Activated T-helper 9 cell treated with anti-CD3 and anti-CD28 coated beads, Interleukin-2, amount 50 U/mL, for 16 hours (primary cell): Measurements from ENCODE around the gene CHST15.

ENCODE experiments used
- DNase-seq: peaks from one replicate; pipeline ENCODE4 v3.0.0-alpha.2; 2020; ENCODE audit warnings: low read depth

CHST15 gene

DNA sequence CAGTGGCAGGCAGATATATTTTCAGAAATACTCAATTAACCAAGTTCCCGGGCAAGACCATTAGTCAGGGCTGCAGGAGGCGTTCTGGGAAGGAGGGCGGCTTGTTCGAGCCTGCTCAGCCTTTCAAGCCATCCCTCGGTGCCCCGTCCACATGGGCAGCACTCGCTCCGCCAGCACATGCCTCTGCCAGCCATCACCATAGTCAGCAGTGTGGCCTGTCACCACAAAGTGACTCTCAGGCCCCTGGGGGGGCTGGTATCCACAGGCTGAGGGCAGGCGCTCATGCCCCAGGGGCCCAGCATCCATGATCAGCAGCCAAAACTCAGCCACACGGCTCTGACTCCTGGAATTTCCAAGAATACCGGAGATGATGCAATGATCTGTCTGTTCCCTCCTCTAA lies 81.9 kb downstream of the CHST15 start:
- no peak for DNase-seq

- DNase-seq, result no peak
These were observed 82.8 kb downstream of the CHST15 start for GRCh38 chr10:124010563-124011131.

- DNase-seq, result no peak
These were observed 83.4 kb downstream of the CHST15 start for GRCh38 chr10:124010024-124010423.

- DNase-seq, result no peak
These were observed 84.0 kb downstream of the CHST15 start for GRCh38 chr10:124009231-124010015.

GRCh38 chr10:124008681-124009080 lies 84.7 kb downstream of the CHST15 start:
- DNase-seq, result no peak

DNA sequence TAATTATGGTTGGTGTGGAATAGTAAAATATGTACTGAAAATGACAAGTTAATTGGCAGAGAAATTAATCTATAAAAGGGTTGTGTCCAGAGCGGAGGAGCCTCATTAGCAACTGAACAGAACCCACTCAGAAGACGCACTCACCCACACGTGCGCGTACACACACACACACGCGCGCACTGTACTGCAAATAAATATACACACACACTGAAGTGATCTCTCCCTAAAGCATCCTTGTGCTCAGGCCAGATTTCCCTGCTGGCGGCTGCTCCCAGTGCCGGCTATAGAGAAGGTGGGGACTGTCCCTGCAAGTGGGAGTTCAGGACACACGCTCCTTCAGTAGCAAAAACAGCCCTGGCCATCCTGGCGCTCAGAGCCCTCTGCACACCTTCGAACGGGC lies 85.2 kb downstream of the CHST15 start:
- no peak for DNase-seq

- no peak for DNase-seq
These were observed 85.6 kb downstream of the CHST15 start for GRCh38 chr10:124007773-124008145.

DNA sequence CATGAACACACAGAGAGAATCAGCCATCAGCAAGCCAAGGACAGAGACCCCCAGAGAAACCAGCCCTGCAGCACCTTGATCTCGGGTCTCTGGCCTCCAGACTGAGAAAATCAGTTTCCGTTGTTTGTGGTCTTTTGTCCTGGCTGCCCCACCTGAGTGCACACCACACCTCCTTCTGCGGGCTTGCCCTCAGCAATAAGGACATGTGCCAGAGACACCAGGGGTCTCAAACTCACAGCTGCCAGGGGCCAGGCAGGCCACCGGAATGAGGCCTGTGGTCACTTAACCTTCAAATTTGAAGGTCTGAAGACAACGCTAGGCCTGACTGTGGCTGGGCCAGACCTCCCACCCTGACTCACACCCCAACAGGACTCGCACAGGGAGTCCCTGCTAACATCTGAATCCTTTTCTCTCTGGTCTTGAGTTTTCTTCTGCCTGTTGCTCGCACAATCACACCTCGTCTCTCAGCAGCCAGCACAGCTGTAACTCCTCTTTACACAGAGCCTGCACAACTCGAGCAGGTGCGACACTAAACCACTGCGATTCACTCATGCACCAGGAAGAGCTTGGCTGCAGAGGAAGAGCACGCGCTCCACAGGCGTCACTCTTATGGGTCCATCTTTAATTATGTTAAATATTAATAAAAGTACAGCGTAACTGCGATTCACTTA lies 86.2 kb downstream of the CHST15 start:
- DNase-seq, result no peak

DNA sequence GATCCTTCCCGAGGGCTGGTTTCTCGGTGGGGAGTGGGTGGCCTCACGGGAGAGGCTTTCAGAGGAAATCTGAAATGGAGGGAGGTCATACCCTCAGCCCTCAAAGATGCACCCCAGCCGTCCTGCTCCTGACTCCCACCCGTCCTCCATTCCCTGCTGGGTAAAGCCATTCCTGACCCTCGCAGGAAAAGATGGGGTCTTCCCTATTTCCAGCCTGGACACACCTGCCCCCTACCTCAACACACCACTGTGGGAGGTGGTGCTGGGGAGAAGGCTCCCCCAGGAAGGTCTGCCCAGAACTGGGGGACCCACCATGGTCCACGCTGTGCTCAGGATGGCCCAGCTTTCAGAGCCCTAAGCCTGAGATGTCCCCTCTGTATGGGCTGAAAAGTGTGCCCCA lies 86.9 kb downstream of the CHST15 start:
- no peak for DNase-seq

- no peak for DNase-seq
These were observed 87.4 kb downstream of the CHST15 start for GRCh38 chr10:124005991-124006392.

DNA sequence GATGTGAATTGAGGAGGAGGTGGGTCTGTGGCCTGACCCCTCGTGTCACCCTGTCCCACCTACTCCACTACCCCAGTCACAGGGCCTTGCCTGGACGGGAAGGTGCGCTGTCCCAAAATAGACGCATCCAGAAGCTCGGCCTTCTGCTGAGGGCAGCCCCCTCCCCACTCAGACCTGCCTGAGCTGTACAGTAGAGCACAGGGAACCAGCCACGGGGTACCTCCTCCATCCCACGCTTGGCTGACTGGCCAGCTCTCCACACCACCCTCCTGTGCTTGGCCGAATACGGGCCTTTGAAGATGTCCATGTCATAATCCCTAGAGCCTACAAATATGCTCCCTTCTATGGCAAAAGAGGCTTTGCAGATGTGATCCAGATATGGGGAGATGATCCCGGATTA lies 88.3 kb downstream of the CHST15 start:
- DNase-seq, result no peak

DNA sequence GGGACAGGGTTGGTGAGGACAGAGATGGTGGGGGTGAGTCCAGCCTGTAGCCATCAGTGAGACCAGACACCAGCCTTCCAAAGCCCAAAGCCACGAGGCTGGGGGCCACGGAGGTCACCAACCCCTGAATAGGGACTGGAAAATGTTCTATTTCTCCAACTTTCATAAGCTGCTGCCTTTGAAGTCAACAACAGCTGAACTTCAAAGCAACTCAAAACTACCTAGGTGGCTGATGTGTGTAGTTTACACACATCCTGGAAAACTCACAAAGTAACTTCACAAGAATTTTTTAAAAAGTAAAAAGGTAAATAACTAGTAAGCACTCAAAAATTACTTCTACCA lies 88.8 kb downstream of the CHST15 start:
- no peak for DNase-seq

GRCh38 chr10:124003871-124004662 lies 89.3 kb downstream of the CHST15 start:
- DNase-seq, result no peak

- DNase-seq, result no peak
These were observed 89.9 kb downstream of the CHST15 start for GRCh38 chr10:124003481-124003870.

DNA sequence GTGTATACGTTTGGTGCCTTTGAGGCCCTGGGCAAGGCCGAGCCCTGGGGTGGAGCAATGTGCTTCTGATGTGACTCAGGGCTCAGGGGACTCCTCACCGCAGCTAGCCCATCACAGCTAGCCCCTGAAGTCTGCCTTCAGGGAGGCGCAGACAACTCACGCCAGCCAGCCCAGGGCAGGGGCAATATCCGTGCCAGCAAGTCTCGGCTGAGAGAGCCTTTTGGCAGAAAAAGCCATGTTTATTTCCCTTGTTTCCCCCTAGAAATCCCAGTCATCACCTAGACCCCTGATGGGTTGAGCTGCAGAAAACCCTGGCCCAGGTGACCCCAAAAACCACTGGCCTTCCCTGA lies 90.4 kb downstream of the CHST15 start:
- no peak for DNase-seq

GRCh38 chr10:124002391-124003069 lies 90.9 kb downstream of the CHST15 start:
- DNase-seq, result no peak

DNA sequence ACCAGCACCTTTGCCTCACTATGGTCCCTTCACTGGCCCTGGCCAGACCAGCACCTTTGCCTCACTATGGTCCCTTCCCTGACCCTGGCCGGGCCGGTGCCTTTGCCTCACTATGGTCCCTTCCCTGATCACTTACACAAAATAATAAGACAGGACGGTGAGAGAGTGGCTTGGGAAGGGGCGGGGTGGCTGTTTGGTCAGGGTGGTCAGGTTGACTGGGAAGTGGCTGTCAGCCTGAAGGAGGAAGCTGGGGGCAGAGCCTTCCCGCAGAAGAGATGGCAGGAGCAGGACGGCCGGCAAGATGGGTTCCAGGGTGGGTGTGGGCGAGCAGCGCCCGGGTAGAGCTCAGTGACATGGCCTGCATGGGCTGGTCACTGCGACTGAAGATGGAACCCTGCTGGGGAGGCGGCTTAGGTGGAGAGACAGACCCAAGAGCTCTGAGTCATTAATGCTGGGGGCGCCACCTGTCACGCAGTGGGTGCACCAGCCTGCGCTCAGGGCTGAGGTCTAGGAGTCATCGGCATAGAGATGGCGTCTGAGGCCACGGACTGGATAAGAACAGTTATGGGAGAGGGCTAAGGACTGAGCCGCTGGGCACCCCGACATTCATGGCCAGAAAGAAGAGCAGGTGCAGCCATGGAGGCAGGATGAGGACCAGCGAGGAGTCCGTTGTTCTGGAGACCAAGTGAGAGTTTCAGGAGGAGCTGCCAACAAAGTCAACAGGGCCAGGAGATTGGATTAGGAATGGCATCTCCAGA lies 91.8 kb downstream of the CHST15 start:
- no peak for DNase-seq

- no peak for DNase-seq
These were observed 92.6 kb downstream of the CHST15 start for GRCh38 chr10:124000792-124001201.

- DNase-seq, result no peak
These were observed 93.3 kb downstream of the CHST15 start for GRCh38 chr10:123999956-124000615.

DNA sequence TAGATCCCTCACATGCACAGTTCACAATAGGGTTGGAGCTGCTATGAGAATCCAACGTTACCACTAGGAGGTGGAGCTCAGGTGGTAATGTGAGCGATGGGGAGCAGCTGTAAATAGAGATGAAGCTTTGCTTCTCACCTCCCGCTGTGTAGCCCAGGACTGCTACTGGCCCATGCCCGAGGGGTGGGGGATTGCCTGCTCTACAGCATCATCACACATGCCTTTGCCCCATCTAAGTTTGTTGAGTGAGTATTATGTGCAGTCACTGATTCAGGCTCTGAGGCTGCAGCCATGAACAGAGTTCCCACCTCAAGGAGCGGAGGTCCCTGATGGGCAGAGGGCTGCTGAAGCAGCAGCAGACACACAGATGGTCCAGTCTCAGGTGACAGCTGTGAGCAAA lies 94.1 kb downstream of the CHST15 start:
- DNase-seq, result no peak
